Progenitor cell of endocrine pancreas (in vitro differentiated cells): Measurements from ENCODE around the gene DPP10. TPM values are rescaled to one million over a fixed set of nuclear protein-coding genes. Genes with fewer than 3 reads are reported as not detected.

ENCODE experiments used
- DNase-seq: peaks from one replicate; pipeline ENCODE4 v3.0.0; 2021; ENCODE audit warnings: low spot score; ENCODE audit not compliant: unreplicated experiment
- H3K27ac Mint-ChIP-seq: 2 replicates; pipeline ENCODE4 v1.8.0; 2021; ENCODE audit warnings: mild to moderate bottlenecking, moderate library complexity, mixed read lengths
- H3K27me3 Mint-ChIP-seq: 2 replicates; pipeline ENCODE4 v1.8.0; 2021; ENCODE audit warnings: mixed read lengths
- H3K36me3 Mint-ChIP-seq: 2 replicates; pipeline ENCODE4 v1.8.0; 2022; ENCODE audit warnings: mixed read lengths; ENCODE audit not compliant: insufficient read depth
- H3K4me1 Mint-ChIP-seq: 2 replicates; pipeline ENCODE4 v1.8.0; 2021; ENCODE audit warnings: low read depth, mixed read lengths
- H3K4me3 Mint-ChIP-seq: 2 replicates; pipeline ENCODE4 v1.8.0; 2021; ENCODE audit warnings: low read depth, mild to moderate bottlenecking, moderate library complexity, mixed read lengths
- H3K9me3 Mint-ChIP-seq: 2 replicates; pipeline ENCODE4 v1.8.0; 2021; ENCODE audit warnings: low read depth, mixed read lengths
- CTCF ChIP-seq: fragments of 200-600 bp; sonication (generic); IDR thresholded peaks from one replicate; pipeline ENCODE4 v1.5.0; 2021; ENCODE audit warnings: antibody characterized with exemption, mild to moderate bottlenecking; ENCODE audit not compliant: unreplicated experiment
- total RNA-seq: library from RNA; stranded (reverse); gene quantifications from 2 replicates; pipeline ENCODE4 v1.2.1, GENCODE V29; 2021

DPP10 gene
- total RNA-seq, 1 donor from 2014 or later = 44.6 TPM

DNA sequence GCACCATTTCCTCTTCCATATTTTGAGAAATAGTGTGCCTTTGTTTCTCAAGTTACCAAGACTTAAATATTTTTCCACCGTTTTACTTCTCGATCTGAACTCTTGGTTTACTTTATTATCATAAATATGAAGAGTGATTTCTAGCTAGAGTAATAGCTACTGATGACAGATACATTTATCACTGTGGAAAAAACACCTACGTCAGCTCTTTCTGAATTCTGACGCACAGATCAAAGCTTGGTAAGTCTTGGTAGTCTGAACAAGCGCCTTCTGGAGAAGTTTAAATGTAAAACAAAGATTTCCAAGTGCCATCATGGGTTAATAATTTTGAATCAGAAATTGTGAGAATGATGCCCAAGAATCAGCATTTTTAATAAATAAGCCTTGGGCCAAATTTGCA, 367.7 kb downstream of the DPP10 start:
- H3K27ac Mint-ChIP-seq = no peak overlapping the region

GRCh38 chr2:114812261-114812660, 369.8 kb downstream of the DPP10 start:
- TF ChIP-seq CTCF = no peak
- Mint-ChIP-seq H3K4me3 (no peak overlapping the region), H3K27me3 (no peaks in the 10 kb centered on the region), H3K36me3 (no peaks in the 10 kb centered on the region), H3K9me3 (no peaks in the 10 kb centered on the region), H3K27ac (no peak overlapping the region), H3K4me1 (no peaks in the 10 kb centered on the region)
- DNase-seq = no peak

More for the DNA sequence above, 367.7 kb downstream of the DPP10 start:
- Mint-ChIP-seq H3K4me3 (no peak overlapping the region), H3K36me3 (no peaks in the 10 kb centered on the region), H3K4me1 (no peaks in the 10 kb centered on the region), H3K27me3 (no peaks in the 10 kb centered on the region), H3K9me3 (peaks cover under 1% of the 10 kb centered on the region)
- no peak for TF ChIP-seq CTCF
- DNase-seq = no peak

GRCh38 chr2:114814355-114814754, 371.9 kb downstream of the DPP10 start:
- Mint-ChIP-seq H3K4me1 (no peaks in the 10 kb centered on the region), H3K4me3 (no peak overlapping the region), H3K36me3 (no peaks in the 10 kb centered on the region), H3K27ac (no peak overlapping the region), H3K27me3 (no peaks in the 10 kb centered on the region), H3K9me3 (no peaks in the 10 kb centered on the region)
- no peak for TF ChIP-seq CTCF
- no peak for DNase-seq

GRCh38 chr2:114821055-114821454, 378.6 kb downstream of the DPP10 start:
- Mint-ChIP-seq H3K9me3 (no peaks in the 10 kb centered on the region), H3K36me3 (no peaks in the 10 kb centered on the region), H3K4me1 (no peaks in the 10 kb centered on the region), H3K27me3 (peaks cover 4% of the 10 kb centered on the region), H3K4me3 (no peak overlapping the region), H3K27ac (no peak overlapping the region)
- no peak for DNase-seq
- no peak for TF ChIP-seq CTCF

- no peaks in the 10 kb centered on the region for H3K27me3 Mint-ChIP-seq
- no peak overlapping the region for H3K27ac Mint-ChIP-seq
- H3K9me3 Mint-ChIP-seq = no peaks in the 10 kb centered on the region
- no peak for DNase-seq
- no peak for TF ChIP-seq CTCF
- no peak overlapping the region for H3K4me3 Mint-ChIP-seq
- H3K36me3 Mint-ChIP-seq = no peaks in the 10 kb centered on the region
- H3K4me1 Mint-ChIP-seq = no peaks in the 10 kb centered on the region
Measured at GRCh38 chr2:114843963-114844362, 401.5 kb downstream of the DPP10 start.
